ENCODE results near the gene CADPS2. TPM values are rescaled to one million over a fixed set of nuclear protein-coding genes. Genes with fewer than 3 reads are reported as not detected.
"Not testable (repeated sequence)": the region's sequence is repeated elsewhere in the genome, so short reads cannot be mapped to it uniquely, and the experiment has no call there.

The CADPS2 gene
- total RNA-seq, 2 donors from 2014 or later, result 31.9 to 63.9 TPM

DNA sequence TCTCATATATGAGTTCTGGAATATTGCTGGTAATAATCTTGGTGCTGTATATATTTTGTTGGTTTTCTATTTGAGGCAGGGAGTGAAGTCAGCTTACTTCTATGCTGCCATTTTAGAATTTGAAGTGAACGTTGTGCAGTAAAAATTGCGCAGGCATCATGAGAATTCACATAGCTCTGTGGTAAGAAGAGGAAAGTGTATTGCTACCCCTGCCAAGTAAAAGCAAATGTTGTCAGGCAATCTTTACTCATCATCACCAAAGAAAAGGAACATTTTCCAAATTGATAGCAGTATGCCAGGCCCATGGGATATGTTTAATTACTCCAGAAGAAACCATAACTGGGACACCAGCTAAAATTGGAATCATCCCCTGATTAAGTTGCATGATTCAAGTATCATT, 595.1 kb downstream of the CADPS2 start:
- Histone ChIP-seq H3K36me3 (replicated peaks in 1 of 2; ENCODE audit: insufficient read depth in 1 of 2, low read depth in 2 of 2) (no peaks in the 10 kb centered on the region), H3K4me3 (no peak overlapping the region), H3K27me3 (no peaks in the 10 kb centered on the region), H3K9me3 (no peaks in the 10 kb centered on the region), H3K4me1 (no peaks in the 10 kb centered on the region), H3K27ac (no peak overlapping the region)
- ATAC-seq (no peak), DNase-seq (no peak)
- 73 to 79% methylated on average over 2 of the region's 2 CpGs for WGBS, 2 donors
- intact Hi-C loops (cut with DNase I), result no loop called here
- TF ChIP-seq CTCF (IDR thresholded peaks at IDR 0.05), result no peak

- 95 to 100% methylated on average over 1 of the region's 1 CpG for WGBS, 2 donors
- Histone ChIP-seq H3K27ac (no peak overlapping the region), H3K27me3 (no peaks in the 10 kb centered on the region), H3K4me3 (no peak overlapping the region), H3K9me3 (no peaks in the 10 kb centered on the region), H3K36me3 (replicated peaks in 1 of 2; ENCODE audit: insufficient read depth in 1 of 2, low read depth in 2 of 2) (no peaks in the 10 kb centered on the region), H3K4me1 (no peaks in the 10 kb centered on the region)
- ATAC-seq (no peak), DNase-seq (no peak)
- TF ChIP-seq POLR2A (IDR thresholded peaks at IDR 0.05), result no peak
- TF ChIP-seq CTCF (IDR thresholded peaks at IDR 0.05), result no peak
- intact Hi-C loops (cut with DNase I), result no loop called here
Measured at GRCh38 chr7:122290476-122290875, 595.8 kb downstream of the CADPS2 start.

DNA sequence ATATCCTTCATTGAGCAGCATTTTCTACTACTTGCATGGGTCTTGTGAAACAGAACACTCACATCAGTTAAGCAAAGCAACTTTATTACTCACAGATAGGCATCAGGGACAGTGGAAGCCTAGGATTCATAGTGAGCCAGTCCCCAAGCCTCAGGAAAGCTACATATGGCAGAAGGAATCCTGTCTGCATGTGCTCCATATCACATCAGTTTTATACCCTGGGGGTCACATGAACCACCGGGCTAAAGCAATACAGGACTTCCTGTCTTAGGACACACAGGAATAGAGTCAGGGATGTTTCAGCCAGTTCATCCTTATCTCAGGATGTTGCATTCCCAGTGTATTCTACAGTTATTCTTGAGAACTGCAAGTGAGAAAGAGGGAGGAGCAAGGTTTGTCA, 596.8 kb downstream of the CADPS2 start:
- intact Hi-C loops (cut with DNase I), result no loop called here
- no peak for TF ChIP-seq POLR2A (IDR thresholded peaks at IDR 0.05)
- TF ChIP-seq CTCF (IDR thresholded peaks at IDR 0.05), result no peak
- 47 to 100% methylated on average over 1 of the region's 1 CpG for WGBS, 2 donors
- no peaks in the 10 kb centered on the region for H3K4me1 ChIP-seq
- no peaks in the 10 kb centered on the region for H3K9me3 ChIP-seq
- ATAC-seq (no peak), DNase-seq (no peak)
- no peak overlapping the region for H3K4me3 ChIP-seq
- H3K27me3 ChIP-seq, result no peaks in the 10 kb centered on the region
- H3K36me3 ChIP-seq (replicated peaks in 1 of 2; ENCODE audit: insufficient read depth in 1 of 2, low read depth in 2 of 2), result no peaks in the 10 kb centered on the region
- no peak overlapping the region for H3K27ac ChIP-seq

DNA sequence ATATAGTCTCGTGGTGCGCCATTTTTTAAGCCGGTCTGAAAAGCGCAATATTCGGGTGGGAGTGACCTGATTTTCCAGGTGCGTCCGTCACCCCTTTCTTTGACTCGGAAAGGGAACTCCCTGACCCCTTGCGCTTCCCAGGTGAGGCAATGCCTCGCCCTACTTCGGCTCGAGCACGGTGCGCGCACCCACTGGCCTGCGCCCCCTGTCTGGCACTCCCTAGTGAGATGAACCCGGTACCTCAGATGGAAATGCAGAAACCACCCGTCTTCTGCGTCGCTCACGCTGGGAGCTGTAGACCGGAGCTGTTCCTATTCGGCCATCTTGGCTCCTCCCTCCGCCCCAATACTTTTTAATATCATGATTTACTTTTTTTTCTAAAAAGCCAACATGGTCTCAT, 601.7 kb downstream of the CADPS2 start:
- intact Hi-C loops (cut with DNase I); H3K4me3 ChIP-seq; H3K27ac ChIP-seq; H3K36me3 ChIP-seq (replicated peaks in 1 of 2; ENCODE audit: insufficient read depth in 1 of 2, low read depth in 2 of 2); DNase-seq; H3K9me3 ChIP-seq; H3K4me1 ChIP-seq; ATAC-seq; H3K27me3 ChIP-seq: not testable (repeated sequence)
- WGBS, 2 donors, result 88 to 89% methylated on average over 16 to 17 of the region's 24 CpGs

DNA sequence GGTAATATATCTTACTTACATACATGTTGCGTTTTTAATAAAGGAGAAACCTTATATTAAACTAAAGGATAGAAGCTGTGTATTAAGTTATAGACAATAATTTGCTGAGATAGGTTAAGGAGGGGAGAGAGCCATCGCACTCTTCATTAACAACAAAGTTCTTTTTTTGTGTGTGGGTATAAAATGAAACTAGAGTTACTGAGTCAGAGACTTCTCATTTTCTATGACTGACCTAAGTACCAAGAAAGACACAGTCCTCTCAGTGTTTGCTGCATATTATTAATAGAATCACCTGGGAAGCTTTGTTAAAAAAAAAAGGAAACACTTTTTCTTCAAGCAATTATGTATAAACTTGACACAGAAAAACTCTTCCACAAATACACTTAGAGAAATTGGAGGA, 613.1 kb downstream of the CADPS2 start:
- Histone ChIP-seq H3K9me3 (no peaks in the 10 kb centered on the region), H3K36me3 (replicated peaks in 1 of 2; ENCODE audit: insufficient read depth in 1 of 2, low read depth in 2 of 2) (no peaks in the 10 kb centered on the region), H3K4me1 (no peaks in the 10 kb centered on the region), H3K4me3 (no peak overlapping the region), H3K27me3 (no peaks in the 10 kb centered on the region), H3K27ac (no peak overlapping the region)
- WGBS, 2 donors, result 76 to 77% methylated on average over 2 of the region's 2 CpGs
- TF ChIP-seq CTCF (IDR thresholded peaks at IDR 0.05), result no peak
- TF ChIP-seq POLR2A (IDR thresholded peaks at IDR 0.05), result no peak
- no peak for ATAC-seq
- intact Hi-C loops (cut with DNase I), result no loop called here
- DNase-seq, result no peak

All from body of pancreas (tissue), 4 donors.